Retina (tissue), 1 donor: ENCODE results near the gene ACER3.
A peak's percentile ranks its signal among the peaks of the same experiment; 100 is the strongest.
"Not testable (repeated sequence)": the region's sequence is repeated elsewhere in the genome, so short reads cannot be mapped to it uniquely, and the experiment has no call there.

ENCODE experiments used
- DNase-seq: peaks from one replicate; pipeline ENCODE4 v3.0.0-alpha.2; 2016

ACER3 gene

DNA sequence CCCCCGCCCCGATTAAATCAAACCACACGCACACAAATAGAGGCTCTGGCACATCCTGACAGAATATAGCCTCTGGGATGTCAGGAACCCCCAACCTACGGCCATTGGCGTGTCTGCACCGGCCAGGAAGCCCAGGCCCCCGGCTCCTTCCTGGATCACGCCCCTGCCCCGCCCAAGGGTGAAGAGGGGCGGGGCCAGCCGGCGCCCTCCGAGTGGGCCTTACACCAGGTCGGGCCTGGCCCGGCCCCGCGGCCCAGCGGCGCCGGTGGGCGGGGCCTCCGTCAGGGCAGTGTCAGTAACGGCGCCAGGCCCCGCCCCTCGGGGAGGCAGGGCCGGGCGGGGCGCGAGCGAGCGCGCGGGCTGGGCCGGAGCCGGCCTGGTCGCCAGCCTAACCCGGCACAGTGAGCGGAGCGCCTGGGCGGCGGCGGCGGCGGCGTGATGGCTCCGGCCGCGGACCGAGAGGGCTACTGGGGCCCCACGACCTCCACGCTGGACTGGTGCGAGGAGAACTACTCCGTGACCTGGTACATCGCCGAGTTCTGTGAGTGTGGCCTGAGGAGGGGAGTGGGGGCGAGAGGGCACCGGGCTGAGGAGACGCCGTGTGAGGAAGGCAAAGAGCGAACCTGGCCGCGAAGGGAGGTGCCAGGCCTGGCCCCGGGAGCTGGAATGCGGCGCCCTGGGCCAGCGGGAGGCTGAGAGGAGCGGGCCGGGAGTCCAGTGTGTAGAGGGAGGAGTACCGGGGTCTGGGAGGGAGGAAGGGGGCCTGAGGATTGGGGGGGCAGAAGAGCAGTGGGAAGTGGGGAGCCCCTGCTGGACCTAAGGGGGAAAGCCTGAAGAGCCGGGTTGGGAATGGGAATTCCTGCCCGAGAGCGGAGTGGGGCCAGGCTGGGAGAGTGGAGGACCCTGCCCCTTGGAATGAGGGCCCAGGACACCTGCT, at the start of gene ACER3:
Gene ACER3, plus strand, starts transcription at position 380 of the 937 bp plus-strand sequence. Its CDS starts 59 bp downstream, at position 439.
- peak; percentile 90 for DNase-seq

DNA sequence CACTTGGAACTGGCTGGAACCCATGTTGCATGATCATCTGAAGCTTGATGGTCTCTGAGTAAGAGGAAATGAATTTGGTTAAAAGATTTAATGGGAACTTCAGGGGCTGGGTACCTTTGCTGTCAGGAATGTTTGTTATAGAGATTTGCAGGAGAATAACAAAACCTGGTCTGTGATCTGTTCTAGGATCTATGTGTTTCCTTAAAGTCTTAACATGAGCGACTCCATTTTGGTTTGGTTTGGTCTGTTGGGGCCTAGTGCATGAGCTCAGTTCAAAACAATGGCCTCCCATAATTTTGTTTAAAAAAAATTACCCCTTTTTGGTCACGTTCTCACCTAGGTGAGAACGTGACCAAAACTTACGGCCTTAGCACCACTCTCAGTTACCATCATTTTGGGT, 49.5 kb upstream of the ACER3 start:
- DNase-seq, result no peak

- DNase-seq, result no peak
These were observed 46.3 kb upstream of the ACER3 start for GRCh38 chr11:76814414-76814813.

GRCh38 chr11:76815678-76816077, 45.0 kb upstream of the ACER3 start:
- DNase-seq, result not testable (repeated sequence)

DNA sequence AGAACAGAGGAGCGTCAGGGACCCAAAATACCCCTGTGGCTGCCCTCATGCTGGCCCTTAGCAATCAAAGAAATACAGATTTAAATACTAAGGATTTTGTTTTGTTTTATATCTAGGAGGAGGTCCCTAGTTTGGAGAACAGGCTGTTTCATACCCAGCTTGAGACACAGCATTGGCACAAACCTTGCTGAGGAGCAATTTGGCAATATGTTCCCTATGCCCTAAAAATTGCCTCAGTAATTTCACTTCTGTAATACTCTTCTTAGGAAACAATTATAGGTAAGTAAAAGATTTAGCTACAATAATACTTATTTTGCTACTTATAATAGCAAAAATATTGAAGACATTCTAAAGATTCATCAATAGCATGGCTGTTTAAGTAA, 40.5 kb upstream of the ACER3 start:
- no peak for DNase-seq

DNA sequence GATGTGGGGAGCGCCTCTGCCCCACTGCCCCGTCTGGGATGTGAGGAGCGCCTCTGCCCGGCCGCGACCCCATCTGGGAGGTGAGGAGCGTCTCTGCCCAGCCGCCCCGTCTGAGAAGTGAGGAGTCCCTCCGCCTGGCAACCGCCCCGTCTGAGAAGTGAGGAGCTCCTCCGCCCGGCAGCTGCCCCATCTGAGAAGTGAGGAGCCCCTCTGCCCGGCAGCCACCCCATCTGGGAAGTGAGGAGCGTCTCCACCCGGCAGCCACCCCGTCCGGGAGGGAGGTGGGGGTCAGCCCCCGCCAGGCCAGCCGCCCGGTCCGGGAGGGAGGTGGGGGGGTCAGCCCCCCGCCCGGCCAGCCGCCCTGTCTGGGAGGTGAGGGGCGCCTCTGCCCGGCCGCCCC, 39.3 kb upstream of the ACER3 start:
- not testable (repeated sequence) for DNase-seq

GRCh38 chr11:76822406-76822805, 38.3 kb upstream of the ACER3 start:
- no peak for DNase-seq

DNA sequence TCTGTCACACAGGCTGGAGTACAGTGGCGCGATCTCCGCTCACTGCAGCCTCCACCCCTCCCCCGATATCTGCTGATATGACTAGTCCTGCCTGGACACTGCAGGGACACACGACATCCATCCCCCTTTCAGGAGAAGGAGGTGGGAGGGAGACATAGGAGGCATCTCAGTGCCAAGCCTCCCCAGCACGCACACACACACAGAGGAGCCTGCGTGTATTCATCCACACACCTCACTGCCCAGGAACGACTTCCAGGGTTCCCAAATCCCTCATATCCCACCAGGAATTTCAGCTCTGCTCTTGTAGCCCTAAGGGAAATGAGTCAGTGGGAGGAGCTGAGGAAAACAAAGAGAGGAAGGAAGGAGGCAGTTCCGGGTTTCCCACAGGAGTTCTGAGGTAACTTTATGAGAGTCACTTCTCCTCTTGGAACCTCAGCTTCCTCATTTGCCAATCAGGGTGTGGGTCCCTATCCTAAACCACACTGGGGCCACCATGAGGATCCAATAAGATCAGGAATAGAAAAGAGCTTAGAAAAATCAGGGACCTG, 37.2 kb upstream of the ACER3 start:
- DNase-seq, result no peak

GRCh38 chr11:76824083-76824939, 36.4 kb upstream of the ACER3 start:
- DNase-seq, result no peak

GRCh38 chr11:76824980-76825725, 35.6 kb upstream of the ACER3 start:
- DNase-seq, result no peak

DNA sequence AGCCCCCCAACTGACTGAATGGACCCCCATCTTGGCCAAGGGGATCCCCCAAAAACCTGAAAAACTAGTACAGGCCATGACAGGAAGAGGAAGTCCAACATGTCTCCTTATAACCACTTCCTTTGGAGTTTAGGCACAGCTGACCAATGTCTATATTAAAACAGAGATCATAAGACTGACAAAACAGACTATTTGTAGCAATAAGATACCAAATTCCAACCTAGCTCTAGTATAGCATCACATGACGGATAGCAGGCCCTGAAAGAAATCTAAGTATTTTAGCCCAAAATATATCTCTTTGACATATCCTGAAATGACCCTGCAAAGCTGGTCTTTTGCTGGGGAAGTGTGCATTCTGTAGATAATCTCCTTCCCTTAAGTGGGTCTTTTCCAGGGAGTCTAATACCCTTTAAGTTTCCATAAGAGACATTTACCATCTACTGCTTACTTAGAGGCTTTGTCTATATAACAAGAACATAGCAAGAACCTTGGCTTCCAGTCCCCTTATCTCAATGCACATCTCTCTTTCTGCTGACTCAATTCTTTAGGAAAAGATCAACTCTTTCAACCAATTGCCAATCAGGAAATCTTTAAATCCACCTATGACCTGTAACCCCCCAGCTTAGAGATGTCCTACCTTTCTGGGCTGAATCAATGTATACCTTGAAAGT, 34.9 kb upstream of the ACER3 start:
- DNase-seq, result no peak

DNA sequence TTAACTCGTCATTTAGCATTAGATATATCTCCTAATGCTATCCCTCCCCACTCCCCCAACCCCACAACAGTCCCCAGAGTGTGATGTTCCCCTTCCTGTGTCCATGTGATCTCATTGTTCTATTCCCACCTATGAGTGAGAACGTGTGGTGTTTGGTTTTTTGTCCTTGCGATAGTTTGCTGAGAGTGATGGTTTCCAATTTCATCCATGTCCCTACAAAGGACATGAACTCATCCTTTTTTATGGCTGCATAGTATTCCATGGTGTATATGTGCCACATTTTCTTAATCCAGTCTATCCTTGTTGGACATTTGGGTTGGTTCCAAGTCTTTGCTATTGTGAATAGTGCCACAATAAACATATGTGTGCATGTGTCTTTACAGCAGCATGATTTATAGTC, 34.2 kb upstream of the ACER3 start:
- not testable (repeated sequence) for DNase-seq

DNA sequence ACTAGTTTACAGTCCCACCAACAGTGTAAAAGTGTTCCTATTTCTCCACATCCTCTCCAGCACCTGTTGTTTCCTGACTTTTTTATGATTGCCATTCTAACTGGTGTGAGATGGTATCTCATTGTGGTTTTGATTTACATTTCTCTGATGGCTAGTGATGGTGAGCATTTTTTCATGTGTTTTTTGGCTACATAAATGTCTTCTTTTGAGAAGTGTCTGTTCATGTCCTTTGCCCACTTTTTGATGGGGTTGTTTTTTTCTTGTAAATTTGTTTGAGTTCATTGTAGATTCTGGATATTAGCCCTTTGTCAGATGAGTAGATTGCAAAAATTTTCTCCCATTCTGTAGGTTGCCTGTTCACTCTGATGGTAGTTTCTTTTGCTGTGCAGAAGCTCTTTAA, 33.7 kb upstream of the ACER3 start:
- DNase-seq, result not testable (repeated sequence)

DNA sequence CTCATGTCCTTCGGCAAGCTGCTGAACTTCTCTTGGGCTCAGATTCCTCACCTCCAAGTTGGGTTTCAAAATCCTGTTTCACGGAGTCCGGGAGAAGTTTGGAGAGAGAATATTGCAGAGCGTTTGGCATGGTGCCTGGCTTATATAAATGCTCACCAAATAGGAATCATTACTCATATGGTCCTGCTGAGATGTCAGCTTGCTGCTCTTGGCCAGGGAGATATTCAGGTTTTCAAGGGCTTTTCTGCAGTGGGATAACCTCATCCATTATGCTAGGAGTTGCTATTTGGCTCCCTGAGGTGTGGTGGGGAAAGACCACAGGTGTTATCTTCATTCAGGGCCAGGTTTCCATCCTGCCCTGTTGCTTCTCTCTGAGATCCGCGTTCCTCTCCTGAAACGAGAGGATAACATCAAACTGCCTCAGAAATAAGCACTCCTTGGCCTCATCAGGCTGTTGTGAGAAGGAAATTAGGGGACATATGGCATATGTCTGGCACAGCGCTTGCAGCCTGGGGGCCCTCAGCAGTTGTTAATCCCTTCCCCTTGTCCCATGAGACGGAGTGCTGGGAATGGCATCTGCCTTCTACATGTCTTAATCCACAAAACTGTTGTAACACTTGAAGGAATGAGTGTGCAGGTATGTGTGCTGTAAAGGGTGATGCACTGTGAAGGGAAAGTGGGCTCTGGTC, 29.9 kb upstream of the ACER3 start:
- DNase-seq, result no peak

GRCh38 chr11:76831686-76832310, 28.9 kb upstream of the ACER3 start:
- no peak for DNase-seq

- no peak for DNase-seq
These were observed 28.4 kb upstream of the ACER3 start for GRCh38 chr11:76832361-76832760.

- no peak for DNase-seq
These were observed 26.6 kb upstream of the ACER3 start for GRCh38 chr11:76834151-76834550.

DNA sequence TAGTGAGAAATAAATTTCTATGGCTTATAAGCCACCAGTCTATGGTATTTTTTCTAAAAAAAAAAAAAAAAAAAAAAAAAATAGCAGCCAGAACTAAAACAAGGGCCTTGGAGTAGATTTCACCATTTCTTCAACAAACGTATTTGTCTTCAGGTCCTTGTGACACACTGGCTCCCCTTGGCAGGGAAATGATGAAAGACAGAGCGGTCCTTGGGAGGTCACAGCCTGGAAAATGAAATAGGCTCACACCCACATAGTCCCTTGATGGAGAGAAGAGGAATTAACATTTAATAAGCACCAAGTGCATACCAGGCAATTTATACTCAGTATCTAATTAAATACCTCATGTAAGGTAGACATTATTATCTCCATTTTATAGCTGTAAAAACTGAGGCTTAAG, 25.7 kb upstream of the ACER3 start:
- DNase-seq, result no peak

DNA sequence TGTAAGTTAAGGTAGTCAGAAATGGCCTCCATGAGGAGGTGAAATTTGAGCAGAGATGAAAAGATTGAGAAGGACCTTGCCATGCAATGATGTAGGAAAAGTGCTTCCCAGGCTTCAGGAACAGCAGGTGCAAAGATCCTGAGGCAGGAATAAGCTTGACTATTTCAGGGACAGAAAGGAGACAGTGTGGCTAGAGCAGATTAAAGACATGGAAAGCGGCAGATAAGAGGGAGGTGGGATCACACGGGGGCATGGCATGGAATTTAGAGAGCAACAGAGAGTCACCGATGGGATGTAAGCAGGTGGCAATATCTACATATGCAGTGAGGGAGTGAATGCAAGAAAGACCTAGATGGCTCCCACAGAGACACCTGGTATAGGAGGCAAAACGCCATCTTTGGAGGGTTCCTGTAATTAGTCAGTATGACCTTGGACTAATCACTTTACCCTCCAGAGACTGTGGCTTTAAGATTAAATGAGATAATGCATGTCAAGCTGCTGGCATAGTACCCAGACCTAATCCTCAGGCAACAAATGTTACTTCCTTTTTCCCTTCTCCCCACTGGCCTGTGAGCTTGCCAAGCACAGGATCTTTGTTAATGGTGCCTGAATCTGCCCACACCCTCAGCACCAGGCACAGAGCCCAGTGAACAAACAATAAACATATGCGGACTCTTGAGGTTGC, 24.6 kb upstream of the ACER3 start:
- no peak for DNase-seq

- no peak for DNase-seq
These were observed 24.0 kb upstream of the ACER3 start for GRCh38 chr11:76836613-76837291.
